ENCODE results near the gene BPIFA2.

The BPIFA2 gene

DNA sequence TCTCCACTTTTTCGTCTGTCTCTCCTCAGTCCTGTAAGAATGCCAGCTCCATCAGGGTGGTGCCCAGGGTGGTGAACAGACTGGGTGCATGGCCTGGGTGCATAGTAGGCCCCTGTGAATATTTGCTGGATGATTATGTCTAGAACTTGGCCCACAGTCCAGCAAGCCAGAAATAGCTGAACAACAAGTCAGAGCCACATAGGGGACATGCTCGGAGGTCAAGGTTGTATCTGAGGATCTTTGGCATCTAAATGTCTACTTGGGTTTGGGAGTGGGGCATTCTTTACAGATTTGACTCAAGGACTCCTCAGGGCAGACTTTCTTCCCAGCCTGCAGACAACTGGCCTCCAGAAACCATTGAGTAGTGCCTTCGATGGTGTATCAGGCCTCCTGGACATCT is 31.1 kb downstream of the BPIFA2 start:
- DNase-seq (ENCODE audit: low spot score) = no peak

GRCh38 chr20:33202451-33202850 is 34.5 kb downstream of the BPIFA2 start:
- no peak for DNase-seq (ENCODE audit: low spot score)

DNA sequence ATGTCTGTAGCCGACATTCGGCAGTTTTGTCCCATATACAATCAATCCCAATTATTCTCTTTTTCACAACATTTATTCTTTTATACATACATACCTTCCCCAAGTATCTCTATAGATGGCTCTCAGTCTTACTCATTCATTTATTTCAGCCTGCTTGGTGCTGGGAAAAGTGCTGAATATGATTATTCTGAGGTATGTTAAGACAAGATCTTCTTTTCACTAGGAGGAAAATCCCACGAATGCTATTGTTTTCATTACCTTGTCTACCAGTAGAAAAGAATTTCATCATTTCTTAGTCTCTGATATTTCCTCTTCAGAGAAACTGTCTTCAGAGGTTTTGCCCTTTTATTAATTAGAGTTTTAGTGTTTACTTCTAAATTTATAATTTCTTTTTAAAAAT is 35.5 kb downstream of the BPIFA2 start:
- no peak for DNase-seq (ENCODE audit: low spot score)

- peak; percentile 61 for DNase-seq (ENCODE audit: low spot score)
Measured at GRCh38 chr20:33209789-33210188, 41.8 kb downstream of the BPIFA2 start.

- no peak for DNase-seq (ENCODE audit: low spot score)
Measured at GRCh38 chr20:33210371-33210770, 42.4 kb downstream of the BPIFA2 start.

GRCh38 chr20:33211817-33212424 is 44.0 kb downstream of the BPIFA2 start:
- peak; percentile 68 for DNase-seq (ENCODE audit: low spot score)

DNA sequence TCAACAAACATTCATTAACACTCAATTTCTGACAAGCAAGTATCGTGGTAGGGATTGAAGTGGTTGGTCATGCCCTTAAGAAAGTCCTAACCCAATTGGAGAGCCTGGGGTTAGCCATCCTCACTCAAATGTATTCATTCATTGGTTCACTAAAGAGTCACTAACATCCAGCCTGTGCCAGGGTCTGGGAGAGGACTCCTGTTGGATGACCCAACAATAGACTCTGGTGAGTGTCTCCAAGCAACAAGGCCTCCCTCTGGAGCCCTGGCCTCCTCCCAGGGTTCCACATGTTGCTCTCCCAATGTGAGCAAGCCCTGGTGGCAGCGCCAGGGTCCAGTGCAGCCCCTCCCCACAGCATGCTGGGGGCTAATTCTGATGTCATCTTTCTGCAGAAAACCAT is 49.1 kb downstream of the BPIFA2 start, which contains the start of gene BPIFA3:
Gene BPIFA3, plus strand, starts transcription at position 301 of the 400 bp plus-strand sequence. CDS start 185 bp downstream, outside the sequence.
- DNase-seq (ENCODE audit: low spot score) = no peak

- no peak for DNase-seq (ENCODE audit: low spot score)
Measured at GRCh38 chr20:33224399-33224798, 56.4 kb downstream of the BPIFA2 start.

GRCh38 chr20:33229843-33230242 is 61.9 kb downstream of the BPIFA2 start:
- no peak for DNase-seq (ENCODE audit: low spot score)

Measured in Ammon's horn (tissue), 1 donor.